Lower lobe of right lung (tissue), 2 donors: Measurements from ENCODE around the gene FBXL4. TPM values are rescaled to one million over a fixed set of nuclear protein-coding genes. Genes with fewer than 3 reads are reported as not detected.

Experiments
- ATAC-seq, 2 donors: fragments of 200-7000 bp; cut with Tn5 transposase; one replicate each; pipeline ENCODE4 v1.9.1; 2020 to 2022; ENCODE audit warnings: mild to moderate bottlenecking in 2 of 2, moderate library complexity in 2 of 2
- DNase-seq: peaks from one replicate; pipeline ENCODE4 v3.0.0-alpha.2; 2020
- H3K27ac ChIP-seq: fragments of 200-600 bp; one replicate; pipeline ENCODE4 v1.8.0; 2022
- H3K27me3 ChIP-seq: fragments of 200-600 bp; one replicate; pipeline ENCODE4 v1.8.0; 2022; ENCODE audit warnings: low read depth
- H3K36me3 ChIP-seq: fragments of 200-600 bp; one replicate; pipeline ENCODE4 v1.8.0; 2022; ENCODE audit warnings: mild to moderate bottlenecking
- H3K4me1 ChIP-seq: fragments of 200-600 bp; one replicate; pipeline ENCODE4 v1.8.0; 2022
- H3K4me3 ChIP-seq: fragments of 200-600 bp; one replicate; pipeline ENCODE4 v1.8.0; 2022; ENCODE audit warnings: mild to moderate bottlenecking
- H3K9me3 ChIP-seq: fragments of 200-600 bp; one replicate; pipeline ENCODE4 v1.8.0; 2022
- intact Hi-C: fragments of 100-400 bp; cut with DNase I; formaldehyde crosslinking; loops from one replicate; pipeline ENCODE4 v1.11.0; 2022
- total RNA-seq: library from RNA; stranded (reverse); fragmentation: NEBNext Ultra II Directional; extraction: Animal tissue kit (Norgen Biotek cat#: 25700); gene quantifications from one replicate; pipeline ENCODE4 v1.2.1, GENCODE V29; 2021
- TF ChIP-seq, protein P1 (sequence below): fragments of 200-600 bp; IDR thresholded peaks from one replicate; pipeline ENCODE4 v1.8.0; 2022; ENCODE audit warnings: antibody characterized with exemption, mild to moderate bottlenecking
- donor health status: DM: no; HTN: yes; CAD: no; lungs with severe emphysema.

The FBXL4 gene
- total RNA-seq, 1 donor from 2014 or later, result 21.1 TPM

DNA sequence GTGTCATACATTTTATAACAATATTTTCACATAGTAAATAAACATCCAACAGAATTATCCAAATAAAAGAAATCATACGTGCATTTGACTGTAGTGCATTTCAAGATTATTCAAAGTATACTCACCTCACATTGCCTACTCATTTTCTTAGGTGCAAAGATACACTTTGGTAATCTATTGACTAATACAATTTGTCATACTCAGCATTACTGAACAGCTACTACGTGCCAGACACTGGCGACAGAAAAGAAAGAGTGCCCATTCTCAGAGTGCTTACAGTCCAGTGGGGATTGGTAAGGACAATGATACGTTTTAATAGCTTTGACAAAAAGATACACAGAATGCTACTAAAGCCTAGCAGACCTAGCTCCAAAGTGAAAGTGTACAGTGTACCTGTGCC lies 42.0 kb downstream of the FBXL4 start:
- intact Hi-C loops, result no loop called here
- peaks cover 36% of the 10 kb centered on the region for H3K36me3 ChIP-seq
- no peak overlapping the region for H3K4me3 ChIP-seq

DNA sequence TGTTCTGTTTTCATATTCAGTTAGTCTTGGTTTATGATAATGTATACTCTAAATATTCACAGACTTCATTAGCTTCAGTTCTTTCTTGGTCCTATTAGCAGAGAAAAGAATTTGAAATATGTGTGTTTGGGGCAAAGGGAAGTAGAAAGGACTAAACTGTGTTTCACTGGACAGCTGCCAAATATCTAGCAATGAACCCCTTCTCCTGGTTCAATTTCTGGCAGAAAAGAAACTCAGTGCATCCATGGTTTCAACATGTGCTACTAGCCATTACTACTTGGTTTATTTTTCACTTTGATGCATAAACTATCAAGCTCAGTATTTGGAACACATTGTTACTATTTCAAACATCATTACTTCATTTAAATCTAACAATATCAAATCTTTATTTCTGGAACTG lies 43.6 kb downstream of the FBXL4 start:
- Histone ChIP-seq H3K9me3 (no peaks in the 10 kb centered on the region), H3K36me3 (peaks cover 39% of the 10 kb centered on the region), H3K27ac (no peak overlapping the region), H3K27me3 (no peaks in the 10 kb centered on the region), H3K4me3 (no peak overlapping the region), H3K4me1 (no peaks in the 10 kb centered on the region)
- intact Hi-C loops, result no loop called here
- ATAC-seq (no peak), DNase-seq (no peak)
- TF ChIP-seq, protein P1, sequence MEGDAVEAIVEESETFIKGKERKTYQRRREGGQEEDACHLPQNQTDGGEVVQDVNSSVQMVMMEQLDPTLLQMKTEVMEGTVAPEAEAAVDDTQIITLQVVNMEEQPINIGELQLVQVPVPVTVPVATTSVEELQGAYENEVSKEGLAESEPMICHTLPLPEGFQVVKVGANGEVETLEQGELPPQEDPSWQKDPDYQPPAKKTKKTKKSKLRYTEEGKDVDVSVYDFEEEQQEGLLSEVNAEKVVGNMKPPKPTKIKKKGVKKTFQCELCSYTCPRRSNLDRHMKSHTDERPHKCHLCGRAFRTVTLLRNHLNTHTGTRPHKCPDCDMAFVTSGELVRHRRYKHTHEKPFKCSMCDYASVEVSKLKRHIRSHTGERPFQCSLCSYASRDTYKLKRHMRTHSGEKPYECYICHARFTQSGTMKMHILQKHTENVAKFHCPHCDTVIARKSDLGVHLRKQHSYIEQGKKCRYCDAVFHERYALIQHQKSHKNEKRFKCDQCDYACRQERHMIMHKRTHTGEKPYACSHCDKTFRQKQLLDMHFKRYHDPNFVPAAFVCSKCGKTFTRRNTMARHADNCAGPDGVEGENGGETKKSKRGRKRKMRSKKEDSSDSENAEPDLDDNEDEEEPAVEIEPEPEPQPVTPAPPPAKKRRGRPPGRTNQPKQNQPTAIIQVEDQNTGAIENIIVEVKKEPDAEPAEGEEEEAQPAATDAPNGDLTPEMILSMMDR, result no peak

More for the DNA sequence above, 42.0 kb downstream of the FBXL4 start:
- Histone ChIP-seq H3K27me3 (no peaks in the 10 kb centered on the region), H3K4me1 (no peaks in the 10 kb centered on the region), H3K9me3 (no peaks in the 10 kb centered on the region), H3K27ac (no peak overlapping the region)
- ATAC-seq, result no peak
- TF ChIP-seq, protein P1, result no peak
- DNase-seq, result no peak

DNA sequence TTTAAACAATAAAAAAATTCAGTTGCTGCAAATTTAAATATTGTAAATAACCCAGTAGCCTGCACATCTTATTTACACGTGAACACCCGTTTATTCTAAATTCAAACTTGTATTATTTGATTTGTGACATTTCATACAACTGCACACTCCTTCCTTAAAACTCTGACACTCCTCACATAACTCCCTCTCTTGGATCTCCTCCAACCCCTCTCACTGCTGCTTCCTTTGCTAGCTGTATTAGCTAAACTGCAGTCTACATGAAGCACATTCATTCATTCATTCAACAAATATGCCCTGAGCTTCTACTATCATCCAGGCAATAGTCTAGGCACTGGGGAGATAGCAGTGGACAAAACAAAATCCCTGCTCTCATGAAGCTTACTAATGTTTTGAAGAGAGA lies 47.0 kb downstream of the FBXL4 start:
- Histone ChIP-seq H3K9me3 (no peaks in the 10 kb centered on the region), H3K4me3 (no peak overlapping the region), H3K4me1 (no peaks in the 10 kb centered on the region), H3K27ac (no peak overlapping the region), H3K36me3 (peaks cover 54% of the 10 kb centered on the region), H3K27me3 (no peaks in the 10 kb centered on the region)
- no peak for ATAC-seq
- intact Hi-C loops, result no loop called here
- TF ChIP-seq, protein P1, result no peak
- DNase-seq, result no peak

DNA sequence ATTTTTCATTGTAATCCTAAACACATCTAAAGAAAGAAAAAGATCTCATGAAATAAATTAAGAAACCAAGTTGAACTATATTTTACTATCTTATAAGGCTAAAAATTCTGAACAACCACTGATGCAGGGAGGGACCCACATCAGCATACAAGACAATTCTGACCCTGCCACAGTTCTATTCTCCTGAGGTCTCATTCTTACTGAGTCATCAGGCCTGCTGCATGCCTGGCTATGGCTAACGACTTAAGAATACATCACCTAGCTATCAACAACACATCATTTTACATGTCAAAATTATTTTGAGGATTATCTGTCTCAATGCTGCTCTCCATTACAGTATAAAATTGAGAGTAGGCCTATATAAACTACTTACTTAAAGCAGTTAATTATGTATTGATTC lies 52.9 kb downstream of the FBXL4 start:
- no peak overlapping the region for H3K4me3 ChIP-seq
- no peak overlapping the region for H3K27ac ChIP-seq
- H3K36me3 ChIP-seq, result peaks cover 35% of the 10 kb centered on the region
- intact Hi-C loops, result no loop called here
- no peaks in the 10 kb centered on the region for H3K9me3 ChIP-seq
- TF ChIP-seq, protein P1, result no peak
- no peaks in the 10 kb centered on the region for H3K4me1 ChIP-seq
- DNase-seq (no peak), ATAC-seq (no peak)
- no peaks in the 10 kb centered on the region for H3K27me3 ChIP-seq

DNA sequence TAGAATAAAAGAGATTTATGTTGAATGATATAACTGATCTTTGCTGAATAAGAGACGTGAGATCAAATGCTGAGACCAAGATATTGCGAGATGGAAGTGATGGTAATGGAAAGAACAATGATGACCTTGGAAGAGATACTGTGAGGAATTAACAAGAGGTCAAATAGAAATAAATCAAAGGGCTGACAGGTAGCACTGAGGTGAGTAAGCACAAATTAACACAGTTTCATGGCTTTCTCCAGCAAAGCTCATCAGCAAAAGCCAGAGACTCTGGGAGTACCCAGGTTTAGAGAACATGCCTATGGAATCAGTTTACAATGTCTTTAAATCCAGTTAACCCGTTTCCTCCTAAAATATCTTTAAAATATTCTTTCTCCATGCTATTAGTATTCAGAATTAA lies 60.1 kb downstream of the FBXL4 start:
- intact Hi-C loops, result no loop called here
- DNase-seq (no peak), ATAC-seq (no peak)
- no peaks in the 10 kb centered on the region for H3K27me3 ChIP-seq
- TF ChIP-seq, protein P1, result no peak
- H3K9me3 ChIP-seq, result no peaks in the 10 kb centered on the region
- no peak overlapping the region for H3K4me3 ChIP-seq
- peaks cover 10% of the 10 kb centered on the region for H3K36me3 ChIP-seq
- H3K4me1 ChIP-seq, result no peaks in the 10 kb centered on the region
- no peak overlapping the region for H3K27ac ChIP-seq

DNA sequence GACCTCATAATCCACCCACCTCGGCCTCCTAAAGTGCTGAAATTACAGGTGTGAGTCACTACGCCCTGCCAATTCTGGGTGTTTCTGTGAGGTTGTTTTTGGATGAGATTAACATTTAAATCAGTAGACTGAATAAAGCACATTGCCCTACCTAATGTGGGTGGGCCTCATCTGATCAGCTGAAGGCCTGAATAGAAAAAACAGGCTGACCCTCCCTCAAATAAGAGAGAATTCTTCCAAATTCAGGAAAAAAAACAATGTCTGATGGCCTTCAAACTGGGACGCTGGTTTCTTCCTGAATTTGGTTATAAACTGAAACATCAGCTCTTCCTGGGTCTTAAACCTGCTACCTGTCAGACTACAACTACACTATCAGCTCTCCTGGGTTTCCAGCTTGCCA lies 62.4 kb downstream of the FBXL4 start:
- H3K27me3 ChIP-seq, result no peaks in the 10 kb centered on the region
- no peaks in the 10 kb centered on the region for H3K9me3 ChIP-seq
- intact Hi-C loops, result no loop called here
- TF ChIP-seq, protein P1, result no peak
- DNase-seq (no peak), ATAC-seq (no peak)
- no peak overlapping the region for H3K27ac ChIP-seq
- no peaks in the 10 kb centered on the region for H3K4me1 ChIP-seq
- H3K4me3 ChIP-seq, result no peak overlapping the region
- peaks cover 7% of the 10 kb centered on the region for H3K36me3 ChIP-seq
